CD4-positive, alpha-beta memory T cell (primary cell): ENCODE results near the gene AQP7. TPM values are rescaled to one million over a fixed set of nuclear protein-coding genes. Genes with fewer than 3 reads are reported as not detected.

Experiments used
- CTCF ChIA-PET: fragments of 350-600 bp; sonication (Branson Sonifier 250); formaldehyde crosslinking; loops from one replicate; lab custom pipeline; 2021; ENCODE audit warnings: inconsistent platforms; ENCODE audit not compliant: partially characterized antibody; lab: Charles Lee
- POLR2A ChIA-PET: fragments of 350-600 bp; sonication (Branson Sonifier 250); formaldehyde crosslinking; loops from one replicate; lab custom pipeline; 2021; ENCODE audit not compliant: partially characterized antibody; lab: Charles Lee
- DNase-seq, 5 donors: peaks; one replicate each; pipeline versions ENCODE4 v3.0.0 to v3.0.0-alpha.2; 2020 to 2022; ENCODE audit warnings: mixed read lengths in 1 of 5
- H3K27ac ChIP-seq: one replicate; pipeline ENCODE4 v1.7.0; 2013; ENCODE audit warnings: low read depth, low read length
- H3K27me3 ChIP-seq: 2 replicates; pipeline ENCODE4 v1.7.0; 2013; ENCODE audit warnings: mild to moderate bottlenecking, low read length, moderate library complexity; ENCODE audit not compliant: insufficient read depth
- H3K36me3 ChIP-seq: 2 replicates; pipeline ENCODE4 v1.7.0; 2013; ENCODE audit warnings: mild to moderate bottlenecking, low read length, moderate library complexity; ENCODE audit not compliant: insufficient read depth
- H3K4me1 ChIP-seq: 2 replicates; pipeline ENCODE4 v1.7.0; 2013; ENCODE audit warnings: mild to moderate bottlenecking, low read length, moderate library complexity; ENCODE audit not compliant: insufficient read depth
- H3K4me3 ChIP-seq, 2 donors: one replicate each; pipeline ENCODE4 v1.7.0; 2013; ENCODE audit warnings: low read length in 2 of 2, mild to moderate bottlenecking in 1 of 2
- H3K9me3 ChIP-seq, 2 donors: one replicate each; pipeline ENCODE4 v1.7.0; 2013; ENCODE audit warnings: low read length in 2 of 2, control low read depth in 1 of 2; ENCODE audit not compliant: control insufficient read depth in 1 of 2
- H3K27ac Mint-ChIP-seq, 7 donors: one replicate each; pipeline ENCODE4 v1.8.0; 2020 to 2021; ENCODE audit warnings: mixed read lengths in 7 of 7, mild to moderate bottlenecking in 6 of 7, inconsistent platforms in 3 of 7, moderate library complexity in 3 of 7
- H3K27me3 Mint-ChIP-seq, 2 donors: one replicate each; pipeline ENCODE4 v1.8.0; 2020 to 2021; ENCODE audit warnings: mixed read lengths in 2 of 2
- H3K36me3 Mint-ChIP-seq, 2 donors: one replicate each; pipeline ENCODE4 v1.8.0; 2020 to 2021; ENCODE audit warnings: mixed read lengths in 2 of 2, inconsistent platforms in 1 of 2, mild to moderate bottlenecking in 1 of 2
- H3K4me1 Mint-ChIP-seq, 4 donors: one replicate each; pipeline ENCODE4 v1.8.0; 2020 to 2021; ENCODE audit warnings: mixed read lengths in 4 of 4, mild to moderate bottlenecking in 1 of 4
- H3K4me3 Mint-ChIP-seq, 8 donors: one replicate each; pipeline ENCODE4 v1.8.0; 2020 to 2021; ENCODE audit warnings: mixed read lengths in 8 of 8, mild to moderate bottlenecking in 7 of 8, moderate library complexity in 6 of 8, inconsistent platforms in 3 of 8
- H3K9me3 Mint-ChIP-seq, 8 donors: one replicate each; pipeline ENCODE4 v1.8.0; 2020 to 2021; ENCODE audit warnings: mixed read lengths in 8 of 8, mild to moderate bottlenecking in 5 of 8, inconsistent platforms in 3 of 8, moderate library complexity in 1 of 8
- intact Hi-C: fragments of 100-400 bp; cut with micrococcal nuclease; formaldehyde crosslinking; loops from one replicate; pipeline ENCODE4 v1.15.1; 2023
- polyA plus RNA-seq, 2 donors: library from polyadenylated mRNA; unstranded; fragments of 300-500 nt; fragmentation: Illumina TruSeq; gene quantifications; one replicate each; pipeline ENCODE4 v1.2.3, GENCODE V29; 2021
- total RNA-seq, 2 experiments: library from RNA; stranded (reverse); gene quantifications; one replicate each; pipeline ENCODE4 v1.2.3, GENCODE V29; 2021

Gene AQP7
- total and polyA plus RNA-seq, 4 experiments from 2014 or later: 0.30 to 0.81 TPM; not detected in 2

DNA sequence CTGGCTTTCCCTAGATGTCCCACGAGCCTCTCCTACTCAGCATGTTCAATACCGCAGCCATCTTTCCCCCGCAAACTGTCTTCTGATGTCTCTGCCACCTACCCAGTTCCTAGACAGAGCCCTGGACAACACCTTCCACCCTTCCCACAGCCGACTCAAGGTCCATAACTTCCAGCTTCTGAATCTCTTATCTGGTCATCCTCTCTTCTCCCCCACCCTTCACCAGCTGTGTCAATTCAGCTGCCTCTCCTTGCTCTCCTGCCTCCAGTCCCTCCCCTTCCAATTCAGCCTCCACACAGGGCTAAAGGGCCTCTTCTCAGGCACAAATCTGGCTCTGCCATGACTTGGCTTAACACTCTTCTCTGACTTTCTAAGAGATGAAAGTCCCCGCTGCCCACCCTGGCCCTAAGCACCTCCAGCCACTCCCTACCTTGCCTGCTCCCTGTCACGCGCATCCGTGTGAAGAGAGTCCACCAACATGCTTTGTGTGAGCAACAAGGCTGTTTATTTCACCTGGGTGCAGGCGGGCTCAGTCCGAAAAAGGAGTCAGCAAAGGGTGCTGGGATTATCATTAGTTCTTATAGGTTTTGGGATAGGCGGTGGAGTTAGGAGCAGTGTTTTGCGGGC, 25.2 kb downstream of the AQP7 start:
- Mint-ChIP-seq H3K27me3 (no peaks in the 10 kb centered on the region), H3K4me1 (peaks cover 0 to 7% (median 5%) of the 10 kb centered on the region in 4 donors), H3K36me3 (peaks cover 0 to 5% of the 10 kb centered on the region in 2 donors), H3K4me3 (no peak overlapping the region), H3K27ac (peak overlapping the region in 4 of 7 donors; percentile 5 to 68 (median 26)), H3K9me3 (no peaks in the 10 kb centered on the region)
- POLR2A ChIA-PET: no interaction called here
- CTCF ChIA-PET: interaction anchor here (4.4 to 7.2 kb wide), 2 partner anchors 74 to 89 kb away, joined by 47 to 120 read pairs; no protein-coding TSS in a partner anchor
- no peak overlapping the region for H3K4me3 ChIP-seq
- no peaks in the 10 kb centered on the region for H3K9me3 ChIP-seq
- no peaks in the 10 kb centered on the region for H3K36me3 ChIP-seq
- intact Hi-C loops: no loop called here
- no peak for DNase-seq
- no peaks in the 10 kb centered on the region for H3K27me3 ChIP-seq
- peaks cover 3% of the 10 kb centered on the region for H3K4me1 ChIP-seq
- no peak overlapping the region for H3K27ac ChIP-seq

DNA sequence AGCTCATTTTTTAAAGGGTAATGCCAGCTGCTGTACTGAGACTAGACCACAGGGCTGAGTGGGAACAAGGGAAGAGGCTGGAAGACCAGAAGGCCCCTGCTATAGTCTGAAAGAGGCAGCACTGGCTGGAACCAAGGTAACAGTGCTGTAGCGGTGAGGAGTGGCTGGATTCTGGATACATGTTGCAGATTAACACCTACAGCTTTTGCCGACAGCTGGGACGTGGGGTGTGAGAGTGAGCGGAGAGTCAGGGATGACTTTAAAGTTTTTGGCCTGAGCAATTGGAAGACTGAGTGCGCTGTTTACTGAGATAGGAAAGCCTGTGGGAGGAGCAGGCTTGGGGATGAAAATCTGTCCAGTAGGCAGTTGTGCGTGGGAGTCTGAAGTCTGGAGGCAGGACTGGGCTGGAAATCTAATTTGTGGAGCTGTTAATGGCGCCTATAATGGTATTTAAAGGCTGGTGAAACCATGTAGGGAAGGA, 26.5 kb downstream of the AQP7 start:
- Histone ChIP-seq H3K4me1 (peaks cover 3% of the 10 kb centered on the region), H3K9me3 (no peaks in the 10 kb centered on the region), H3K27me3 (no peaks in the 10 kb centered on the region), H3K27ac (no peak overlapping the region), H3K4me3 (no peak overlapping the region), H3K36me3 (no peaks in the 10 kb centered on the region)
- CTCF ChIA-PET: interaction anchor here (0.9 to 7.2 kb wide), 22 partner anchors 10 to 347 kb away, joined by 3 to 120 read pairs (median 7); partner anchors contain the start of genes ANKRD18B, AQP3 and NOL6
- H3K36me3 Mint-ChIP-seq: peaks cover 0 to 17% of the 10 kb centered on the region in 2 donors
- intact Hi-C loops: loop anchor here (1.0 to 2.0 kb wide), 5 partner anchors 39 to 346 kb away; partner anchors contain the start of gene AQP3
- H3K9me3 Mint-ChIP-seq: no peaks in the 10 kb centered on the region
- peaks cover 0 to 7% (median 5%) of the 10 kb centered on the region in 4 donors for H3K4me1 Mint-ChIP-seq
- DNase-seq: no peak
- no peak overlapping the region for H3K4me3 Mint-ChIP-seq
- peak overlapping the region in 2 of 7 donors; percentile 4 to 64 for H3K27ac Mint-ChIP-seq
- POLR2A ChIA-PET: interaction anchor here (1.4 to 3.2 kb wide), 4 partner anchors 40 to 98 kb away, joined by 3 to 13 read pairs (median 8); partner anchors contain the start of genes NFX1 and NOL6
- no peaks in the 10 kb centered on the region for H3K27me3 Mint-ChIP-seq

DNA sequence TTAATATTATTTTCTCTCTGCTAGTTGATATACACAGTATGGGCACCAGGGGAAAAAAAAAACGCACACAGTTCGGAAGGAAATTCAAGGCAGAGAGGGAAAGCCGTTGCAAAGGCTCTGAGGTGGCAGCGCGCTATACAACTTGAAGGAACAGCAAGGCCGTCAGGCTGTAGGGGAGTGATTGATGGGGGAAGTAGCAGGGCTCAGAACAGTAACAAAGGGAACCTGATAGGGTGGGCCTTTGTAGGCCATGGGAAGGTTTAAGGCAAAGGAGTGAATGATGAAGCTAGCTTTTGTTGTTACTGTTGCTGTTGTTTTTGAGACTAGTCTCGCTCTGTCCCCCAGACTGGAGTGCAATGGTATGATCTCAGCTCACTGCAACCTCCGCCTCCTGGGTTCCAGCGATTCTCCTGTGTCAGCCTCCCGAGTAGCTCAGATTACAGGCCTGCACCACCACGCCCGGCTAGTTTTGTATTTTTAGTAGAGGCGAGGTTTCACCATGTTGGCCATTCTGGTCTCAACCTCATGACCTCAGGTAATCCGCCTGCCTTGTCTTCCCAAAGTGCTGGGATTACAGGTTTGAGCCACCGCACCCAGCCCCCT, 27.0 kb downstream of the AQP7 start:
- Histone ChIP-seq H3K27me3 (no peaks in the 10 kb centered on the region), H3K4me3 (no peak overlapping the region), H3K9me3 (no peaks in the 10 kb centered on the region), H3K4me1 (peaks cover 3% of the 10 kb centered on the region), H3K27ac (no peak overlapping the region), H3K36me3 (peaks cover 5% of the 10 kb centered on the region)
- H3K27ac Mint-ChIP-seq: peak overlapping the region in 2 of 7 donors; percentile 19 to 29
- H3K4me1 Mint-ChIP-seq: peaks cover 0 to 7% (median 5%) of the 10 kb centered on the region in 4 donors
- H3K9me3 Mint-ChIP-seq: no peaks in the 10 kb centered on the region
- DNase-seq: peak in 1 of 5 donors; percentile 4
- intact Hi-C loops: loop anchor here (1.0 to 2.0 kb wide), 5 partner anchors 40 to 347 kb away; partner anchors contain the start of gene AQP3
- H3K4me3 Mint-ChIP-seq: peak overlapping the region in 2 of 8 donors; percentile 11 to 17
- CTCF ChIA-PET: interaction anchor here (0.8 to 7.2 kb wide), 30 partner anchors 10 to 347 kb away, joined by 3 to 120 read pairs (median 6); partner anchors contain the start of genes ANKRD18B, AQP3, NFX1 and NOL6
- POLR2A ChIA-PET: interaction anchor here (1.0 to 3.2 kb wide), 6 partner anchors 40 to 98 kb away, joined by 3 to 13 read pairs (median 5); partner anchors contain the start of genes NFX1 and NOL6
- H3K36me3 Mint-ChIP-seq: peaks cover 2 to 23% of the 10 kb centered on the region in 2 donors
- no peaks in the 10 kb centered on the region for H3K27me3 Mint-ChIP-seq

DNA sequence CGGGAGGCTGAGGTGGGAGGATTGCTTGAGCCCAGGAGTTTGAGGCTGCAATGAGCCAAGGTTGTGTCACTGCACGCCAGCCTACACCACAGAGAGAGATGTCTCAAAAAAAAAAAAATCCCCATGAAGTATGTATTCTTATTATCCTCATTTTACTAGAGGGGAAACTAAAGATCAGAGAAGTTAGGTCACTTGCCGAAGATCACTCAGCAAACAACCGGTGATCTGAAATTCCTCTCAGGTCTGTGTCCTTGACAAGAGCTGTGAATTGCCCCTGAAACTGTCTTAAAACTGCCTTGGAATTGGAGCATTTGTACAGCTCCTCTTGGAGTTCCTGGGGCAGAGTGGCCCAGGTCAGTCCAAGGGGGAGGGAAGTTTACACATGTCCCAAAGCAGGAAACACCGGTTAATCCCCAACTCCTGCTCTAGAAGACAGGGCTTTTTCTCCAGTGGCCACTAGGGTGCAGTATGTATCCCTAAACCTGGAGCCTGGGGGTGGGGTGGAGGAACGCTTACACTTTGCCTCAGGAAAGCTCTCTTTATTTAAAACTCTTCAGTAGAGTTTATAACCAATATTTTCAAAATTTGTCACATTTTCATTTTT, 27.6 kb downstream of the AQP7 start:
- H3K4me1 ChIP-seq: peaks cover 3% of the 10 kb centered on the region
- ChIA-PET CTCF (interaction anchor here (0.8 to 7.2 kb wide), 34 partner anchors 8 to 348 kb away, joined by 3 to 120 read pairs (median 4); partner anchors contain the start of genes ANKRD18B, AQP3, NFX1 and NOL6), POLR2A (interaction anchor here (1.0 to 3.2 kb wide), 6 partner anchors 41 to 99 kb away, joined by 3 to 13 read pairs (median 5); partner anchors contain the start of genes AQP3 and NOL6)
- Mint-ChIP-seq H3K36me3 (peaks cover 8 to 28% of the 10 kb centered on the region in 2 donors), H3K9me3 (no peaks in the 10 kb centered on the region), H3K27me3 (no peaks in the 10 kb centered on the region), H3K4me3 (peak overlapping the region in 2 of 8 donors; percentile 11 to 17), H3K4me1 (peaks cover 0 to 7% (median 5%) of the 10 kb centered on the region in 4 donors), H3K27ac (peak overlapping the region in 5 of 7 donors; percentile 38 to 74 (median 66))
- H3K27me3 ChIP-seq: no peaks in the 10 kb centered on the region
- intact Hi-C loops: loop anchor here (1.0 to 2.0 kb wide), 5 partner anchors 41 to 348 kb away; partner anchors contain the start of gene AQP3
- DNase-seq: peak; percentile 61 to 71 (median 67)
- no peaks in the 10 kb centered on the region for H3K9me3 ChIP-seq
- no peak overlapping the region for H3K27ac ChIP-seq
- no peak overlapping the region for H3K4me3 ChIP-seq
- H3K36me3 ChIP-seq: peaks cover 11% of the 10 kb centered on the region

DNA sequence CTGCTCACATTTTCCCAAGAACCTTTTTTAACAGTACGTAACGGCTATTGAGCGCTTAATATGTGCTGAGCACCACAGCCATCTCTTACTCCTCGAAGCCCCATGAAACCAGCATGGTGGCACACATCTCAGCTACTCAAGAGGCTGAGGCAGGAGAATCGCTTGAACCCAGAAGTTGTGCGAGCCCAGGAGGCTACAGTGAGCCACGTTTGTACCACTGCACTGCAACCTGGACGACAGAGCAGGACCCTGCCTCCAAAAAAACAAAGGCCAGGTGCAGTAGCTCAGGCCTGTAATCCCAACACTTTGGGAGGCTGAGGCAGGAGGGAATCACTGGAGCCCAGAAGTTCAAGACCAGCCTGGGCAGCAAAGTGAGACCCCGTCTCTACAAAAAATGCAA, 28.2 kb downstream of the AQP7 start:
- Mint-ChIP-seq H3K4me1 (peaks cover 0 to 7% (median 5%) of the 10 kb centered on the region in 4 donors), H3K36me3 (peaks cover 12 to 32% of the 10 kb centered on the region in 2 donors), H3K27ac (peak overlapping the region in 3 of 7 donors; percentile 29 to 69 (median 68)), H3K4me3 (no peak overlapping the region), H3K9me3 (no peaks in the 10 kb centered on the region), H3K27me3 (no peaks in the 10 kb centered on the region)
- ChIA-PET CTCF (interaction anchor here (0.8 to 7.2 kb wide), 28 partner anchors 8 to 342 kb away, joined by 3 to 120 read pairs (median 6); partner anchors contain the start of genes ANKRD18B, AQP3, NFX1 and NOL6), POLR2A (interaction anchor here (0.8 to 3.2 kb wide), 7 partner anchors 41 to 100 kb away, joined by 3 to 13 read pairs (median 4); partner anchors contain the start of genes AQP3 and NOL6)
- Histone ChIP-seq H3K4me1 (peaks cover 3% of the 10 kb centered on the region), H3K4me3 (no peak overlapping the region), H3K36me3 (peaks cover 11% of the 10 kb centered on the region), H3K9me3 (no peaks in the 10 kb centered on the region), H3K27ac (no peak overlapping the region), H3K27me3 (no peaks in the 10 kb centered on the region)
- DNase-seq: no peak
- intact Hi-C loops: loop anchor here (2.0 kb wide), 1 partner anchor 73 kb away; the partner anchor contains the start of gene AQP3

DNA sequence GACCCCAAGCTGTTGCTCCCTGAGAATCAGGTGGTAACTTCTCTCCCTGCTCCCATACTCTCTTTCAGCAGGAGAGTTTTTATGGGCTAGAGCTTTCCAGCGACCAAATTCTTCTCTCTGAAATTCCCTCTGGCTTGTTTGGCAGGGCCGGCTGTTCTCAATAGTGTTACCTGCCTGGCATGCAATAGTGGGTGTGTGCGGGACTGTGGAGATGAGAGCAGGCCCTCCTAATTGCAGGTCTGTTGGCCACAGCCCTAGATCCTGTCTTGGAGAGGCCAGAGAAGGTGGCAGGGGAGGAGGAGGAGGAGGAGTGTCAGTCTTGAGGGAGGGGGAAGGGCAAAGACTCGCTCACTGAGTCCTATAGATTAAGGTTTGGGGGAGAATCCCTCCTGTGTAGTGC, 29.5 kb downstream of the AQP7 start:
- Mint-ChIP-seq H3K27ac (peak overlapping the region in 1 of 7 donors; percentile 46), H3K27me3 (no peaks in the 10 kb centered on the region), H3K4me1 (peaks cover 0 to 7% (median 5%) of the 10 kb centered on the region in 4 donors), H3K9me3 (no peaks in the 10 kb centered on the region), H3K36me3 (peaks cover 16 to 37% of the 10 kb centered on the region in 2 donors), H3K4me3 (no peak overlapping the region)
- Histone ChIP-seq H3K4me3 (no peak overlapping the region), H3K4me1 (peaks cover 3% of the 10 kb centered on the region), H3K9me3 (no peaks in the 10 kb centered on the region), H3K27ac (no peak overlapping the region), H3K27me3 (no peaks in the 10 kb centered on the region), H3K36me3 (peaks cover 11% of the 10 kb centered on the region)
- intact Hi-C loops: no loop called here
- POLR2A ChIA-PET: interaction anchor here (3.2 kb wide), 1 partner anchor 94 kb away, joined by 11 read pairs; no protein-coding TSS in a partner anchor
- CTCF ChIA-PET: interaction anchor here (1.0 to 7.2 kb wide), 15 partner anchors 7 to 248 kb away, joined by 3 to 120 read pairs (median 16); partner anchors contain the start of genes AQP3 and NOL6
- no peak for DNase-seq
